Measurements from ENCODE around the gene FGD2. TPM values are rescaled to one million over a fixed set of nuclear protein-coding genes. Genes with fewer than 3 reads are reported as not detected.
A peak's percentile ranks its signal among the peaks of the same experiment; 100 is the strongest.

FGD2 gene
- total and polyA plus RNA-seq, 10 of the 15 experiments (the other 5 are each of a cell fraction or from before 2014, with no cell fraction given), result 5.2 to 88.1 (median 33.2) TPM

DNA sequence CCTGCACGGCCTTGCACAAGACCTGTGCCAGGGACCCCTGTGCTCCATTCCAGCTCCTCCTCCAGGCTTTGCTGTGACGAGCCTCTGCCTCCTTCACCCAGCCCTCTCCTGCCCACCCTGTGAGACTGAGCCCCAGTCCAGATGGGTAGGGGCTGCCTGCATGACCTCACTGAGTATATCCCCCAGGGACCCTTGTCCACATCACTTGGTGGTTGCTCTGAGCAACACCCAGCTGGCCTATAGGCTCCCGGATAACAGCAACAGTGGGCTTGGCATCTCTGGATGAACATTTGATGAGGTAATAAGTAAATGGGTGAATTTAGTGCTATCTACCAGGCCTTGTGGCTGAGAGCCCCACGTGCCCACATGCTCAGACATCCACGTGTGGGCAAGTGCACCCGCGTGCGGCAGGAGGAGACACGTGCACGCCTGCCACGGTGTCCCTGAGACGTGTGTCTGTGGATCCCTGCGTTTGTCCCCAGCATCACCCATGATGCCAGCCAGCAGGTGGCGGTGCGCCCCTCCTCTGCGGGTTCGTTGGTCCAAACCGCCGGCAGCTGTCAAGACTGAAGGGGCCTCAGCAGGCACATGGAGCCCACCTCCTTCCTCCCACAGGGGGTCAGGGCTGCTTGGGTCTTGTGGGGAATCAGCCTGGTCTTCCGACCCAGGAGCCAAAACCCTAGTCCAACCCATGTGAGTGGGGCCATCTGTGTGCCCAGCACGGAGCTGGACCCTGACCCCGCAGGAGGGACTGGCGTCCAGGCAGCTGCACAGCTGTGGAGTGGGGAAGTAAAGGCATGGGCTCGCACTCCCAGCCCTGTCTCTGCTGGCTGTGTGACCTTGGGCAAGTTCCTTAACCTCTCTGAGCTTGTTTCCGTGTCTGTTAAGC lies 45.9 kb downstream of the FGD2 start (continued):
- TF ChIP-seq, protein P1, sequence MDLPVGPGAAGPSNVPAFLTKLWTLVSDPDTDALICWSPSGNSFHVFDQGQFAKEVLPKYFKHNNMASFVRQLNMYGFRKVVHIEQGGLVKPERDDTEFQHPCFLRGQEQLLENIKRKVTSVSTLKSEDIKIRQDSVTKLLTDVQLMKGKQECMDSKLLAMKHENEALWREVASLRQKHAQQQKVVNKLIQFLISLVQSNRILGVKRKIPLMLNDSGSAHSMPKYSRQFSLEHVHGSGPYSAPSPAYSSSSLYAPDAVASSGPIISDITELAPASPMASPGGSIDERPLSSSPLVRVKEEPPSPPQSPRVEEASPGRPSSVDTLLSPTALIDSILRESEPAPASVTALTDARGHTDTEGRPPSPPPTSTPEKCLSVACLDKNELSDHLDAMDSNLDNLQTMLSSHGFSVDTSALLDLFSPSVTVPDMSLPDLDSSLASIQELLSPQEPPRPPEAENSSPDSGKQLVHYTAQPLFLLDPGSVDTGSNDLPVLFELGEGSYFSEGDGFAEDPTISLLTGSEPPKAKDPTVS (IDR thresholded peaks at IDR 0.05; ENCODE audit: low read depth, low read length), result no peak
- TF ChIP-seq, protein P2, sequence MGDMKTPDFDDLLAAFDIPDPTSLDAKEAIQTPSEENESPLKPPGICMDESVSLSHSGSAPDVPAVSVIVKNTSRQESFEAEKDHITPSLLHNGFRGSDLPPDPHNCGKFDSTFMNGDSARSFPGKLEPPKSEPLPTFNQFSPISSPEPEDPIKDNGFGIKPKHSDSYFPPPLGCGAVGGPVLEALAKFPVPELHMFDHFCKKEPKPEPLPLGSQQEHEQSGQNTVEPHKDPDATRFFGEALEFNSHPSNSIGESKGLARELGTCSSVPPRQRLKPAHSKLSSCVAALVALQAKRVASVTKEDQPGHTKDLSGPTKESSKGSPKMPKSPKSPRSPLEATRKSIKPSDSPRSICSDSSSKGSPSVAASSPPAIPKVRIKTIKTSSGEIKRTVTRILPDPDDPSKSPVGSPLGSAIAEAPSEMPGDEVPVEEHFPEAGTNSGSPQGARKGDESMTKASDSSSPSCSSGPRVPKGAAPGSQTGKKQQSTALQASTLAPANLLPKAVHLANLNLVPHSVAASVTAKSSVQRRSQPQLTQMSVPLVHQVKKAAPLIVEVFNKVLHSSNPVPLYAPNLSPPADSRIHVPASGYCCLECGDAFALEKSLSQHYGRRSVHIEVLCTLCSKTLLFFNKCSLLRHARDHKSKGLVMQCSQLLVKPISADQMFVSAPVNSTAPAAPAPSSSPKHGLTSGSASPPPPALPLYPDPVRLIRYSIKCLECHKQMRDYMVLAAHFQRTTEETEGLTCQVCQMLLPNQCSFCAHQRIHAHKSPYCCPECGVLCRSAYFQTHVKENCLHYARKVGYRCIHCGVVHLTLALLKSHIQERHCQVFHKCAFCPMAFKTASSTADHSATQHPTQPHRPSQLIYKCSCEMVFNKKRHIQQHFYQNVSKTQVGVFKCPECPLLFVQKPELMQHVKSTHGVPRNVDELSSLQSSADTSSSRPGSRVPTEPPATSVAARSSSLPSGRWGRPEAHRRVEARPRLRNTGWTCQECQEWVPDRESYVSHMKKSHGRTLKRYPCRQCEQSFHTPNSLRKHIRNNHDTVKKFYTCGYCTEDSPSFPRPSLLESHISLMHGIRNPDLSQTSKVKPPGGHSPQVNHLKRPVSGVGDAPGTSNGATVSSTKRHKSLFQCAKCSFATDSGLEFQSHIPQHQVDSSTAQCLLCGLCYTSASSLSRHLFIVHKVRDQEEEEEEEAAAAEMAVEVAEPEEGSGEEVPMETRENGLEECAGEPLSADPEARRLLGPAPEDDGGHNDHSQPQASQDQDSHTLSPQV (IDR thresholded peaks at IDR 0.05), result no peak
- TF ChIP-seq ZNF217 (IDR thresholded peaks at IDR 0.05), result no peak
- TF ChIP-seq HCFC1 (IDR thresholded peaks at IDR 0.05; ENCODE audit: low read length), result no peak
- TF ChIP-seq, protein P3, sequence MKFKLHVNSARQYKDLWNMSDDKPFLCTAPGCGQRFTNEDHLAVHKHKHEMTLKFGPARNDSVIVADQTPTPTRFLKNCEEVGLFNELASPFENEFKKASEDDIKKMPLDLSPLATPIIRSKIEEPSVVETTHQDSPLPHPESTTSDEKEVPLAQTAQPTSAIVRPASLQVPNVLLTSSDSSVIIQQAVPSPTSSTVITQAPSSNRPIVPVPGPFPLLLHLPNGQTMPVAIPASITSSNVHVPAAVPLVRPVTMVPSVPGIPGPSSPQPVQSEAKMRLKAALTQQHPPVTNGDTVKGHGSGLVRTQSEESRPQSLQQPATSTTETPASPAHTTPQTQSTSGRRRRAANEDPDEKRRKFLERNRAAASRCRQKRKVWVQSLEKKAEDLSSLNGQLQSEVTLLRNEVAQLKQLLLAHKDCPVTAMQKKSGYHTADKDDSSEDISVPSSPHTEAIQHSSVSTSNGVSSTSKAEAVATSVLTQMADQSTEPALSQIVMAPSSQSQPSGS (IDR thresholded peaks at IDR 0.05; ENCODE audit: low read length), result no peak
- TF ChIP-seq ESRRA (IDR thresholded peaks at IDR 0.05; ENCODE audit: low read length), result no peak
- peak; percentile 36; the same call in 1 of the 2 replicates for TF ChIP-seq DPF2 (IDR thresholded peaks at IDR 0.05)
- TF ChIP-seq ZNF274 (IDR thresholded peaks at IDR 0.05; ENCODE audit: insufficient read depth, insufficient read length), result no peak
- TF ChIP-seq CHD2 (IDR thresholded peaks at IDR 0.05; ENCODE audit: borderline replicate concordance, low read depth, low read length), result no peak; the same call in 1 of the 2 replicates
- TF ChIP-seq, protein P4, sequence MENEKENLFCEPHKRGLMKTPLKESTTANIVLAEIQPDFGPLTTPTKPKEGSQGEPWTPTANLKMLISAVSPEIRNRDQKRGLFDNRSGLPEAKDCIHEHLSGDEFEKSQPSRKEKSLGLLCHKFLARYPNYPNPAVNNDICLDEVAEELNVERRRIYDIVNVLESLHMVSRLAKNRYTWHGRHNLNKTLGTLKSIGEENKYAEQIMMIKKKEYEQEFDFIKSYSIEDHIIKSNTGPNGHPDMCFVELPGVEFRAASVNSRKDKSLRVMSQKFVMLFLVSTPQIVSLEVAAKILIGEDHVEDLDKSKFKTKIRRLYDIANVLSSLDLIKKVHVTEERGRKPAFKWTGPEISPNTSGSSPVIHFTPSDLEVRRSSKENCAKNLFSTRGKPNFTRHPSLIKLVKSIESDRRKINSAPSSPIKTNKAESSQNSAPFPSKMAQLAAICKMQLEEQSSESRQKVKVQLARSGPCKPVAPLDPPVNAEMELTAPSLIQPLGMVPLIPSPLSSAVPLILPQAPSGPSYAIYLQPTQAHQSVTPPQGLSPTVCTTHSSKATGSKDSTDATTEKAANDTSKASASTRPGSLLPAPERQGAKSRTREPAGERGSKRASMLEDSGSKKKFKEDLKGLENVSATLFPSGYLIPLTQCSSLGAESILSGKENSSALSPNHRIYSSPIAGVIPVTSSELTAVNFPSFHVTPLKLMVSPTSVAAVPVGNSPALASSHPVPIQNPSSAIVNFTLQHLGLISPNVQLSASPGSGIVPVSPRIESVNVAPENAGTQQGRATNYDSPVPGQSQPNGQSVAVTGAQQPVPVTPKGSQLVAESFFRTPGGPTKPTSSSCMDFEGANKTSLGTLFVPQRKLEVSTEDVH (IDR thresholded peaks at IDR 0.05; ENCODE audit: low read depth, partially characterized antibody), result no peak
- peak; percentile 96 to 97 for TF ChIP-seq BHLHE40 (IDR thresholded peaks at IDR 0.05; ENCODE audit: borderline replicate concordance in 1 of 2, low read depth in 2 of 2, low read length in 1 of 2)
- no peak for TF ChIP-seq POLR2AphosphoS5 (IDR thresholded peaks at IDR 0.05; ENCODE audit: low read length)
- no peak for TF ChIP-seq FOS (IDR thresholded peaks at IDR 0.05; ENCODE audit: borderline replicate concordance, extremely low read depth, insufficient read length)
- TF ChIP-seq PAX5 (IDR thresholded peaks at IDR 0.05; ENCODE audit: borderline replicate concordance, low read depth, low read length), result no peak
- TF ChIP-seq ZNF24 (IDR thresholded peaks at IDR 0.05), result 0 out of 2 replicates have a peak, but pooled peaks have one; percentile 13
- no peak for TF ChIP-seq WRNIP1 (IDR thresholded peaks at IDR 0.05; ENCODE audit: borderline replicate concordance, low read depth, low read length)
- TF ChIP-seq TCF7 (IDR thresholded peaks at IDR 0.05; ENCODE audit: borderline replicate concordance), result no peak
- TF ChIP-seq, protein P5, sequence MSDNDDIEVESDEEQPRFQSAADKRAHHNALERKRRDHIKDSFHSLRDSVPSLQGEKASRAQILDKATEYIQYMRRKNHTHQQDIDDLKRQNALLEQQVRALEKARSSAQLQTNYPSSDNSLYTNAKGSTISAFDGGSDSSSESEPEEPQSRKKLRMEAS (IDR thresholded peaks at IDR 0.05; ENCODE audit: low read depth, low read length), result peak; percentile 85
- TF ChIP-seq TAF1 (IDR thresholded peaks at IDR 0.05; ENCODE audit: borderline replicate concordance, low read depth, low read length), result 0 out of 2 replicates have a peak, but pooled peaks have one; percentile 21
- peak; percentile 31; the same call in 1 of the 2 replicates for TF ChIP-seq CREM (IDR thresholded peaks at IDR 0.05; ENCODE audit: low read depth)
